ENCODE measurements around the gene CA6. TPM values are rescaled to one million over a fixed set of nuclear protein-coding genes. Genes with fewer than 3 reads are reported as not detected.

The CA6 gene
- total RNA-seq, 1 donor from 2014 or later: not detected

- TF ChIP-seq CTCF (IDR thresholded peaks at IDR 0.05): no peak
- intact Hi-C loops (cut with DNase I): no loop called here
- Histone ChIP-seq H3K9me3 (no peaks in the 10 kb centered on the region), H3K27me3 (ENCODE audit: low read depth) (no peaks in the 10 kb centered on the region), H3K4me3 (no peak overlapping the region), H3K4me1 (no peaks in the 10 kb centered on the region), H3K27ac (no peak overlapping the region), H3K36me3 (no peaks in the 10 kb centered on the region)
- no peak for ATAC-seq
- DNase-seq: no peak
Measured at GRCh38 chr1:8970870-8971337, 25.2 kb downstream of the CA6 start.

- Histone ChIP-seq H3K4me3 (no peak overlapping the region), H3K27ac (no peak overlapping the region), H3K9me3 (no peaks in the 10 kb centered on the region), H3K27me3 (ENCODE audit: low read depth) (no peaks in the 10 kb centered on the region), H3K4me1 (no peaks in the 10 kb centered on the region), H3K36me3 (no peaks in the 10 kb centered on the region)
- no peak for TF ChIP-seq CTCF (IDR thresholded peaks at IDR 0.05)
- ATAC-seq: no peak
- intact Hi-C loops (cut with DNase I): no loop called here
- no peak for DNase-seq
Measured at GRCh38 chr1:8974551-8974950, 28.9 kb downstream of the CA6 start.

GRCh38 chr1:8976338-8976737 lies 30.7 kb downstream of the CA6 start:
- Histone ChIP-seq H3K27ac (no peak overlapping the region), H3K36me3 (no peaks in the 10 kb centered on the region), H3K9me3 (no peaks in the 10 kb centered on the region), H3K4me3 (no peak overlapping the region), H3K27me3 (ENCODE audit: low read depth) (no peaks in the 10 kb centered on the region), H3K4me1 (no peaks in the 10 kb centered on the region)
- no peak for ATAC-seq
- intact Hi-C loops (cut with DNase I): no loop called here
- no peak for DNase-seq
- no peak for TF ChIP-seq CTCF (IDR thresholded peaks at IDR 0.05)

GRCh38 chr1:8976896-8977450 lies 31.3 kb downstream of the CA6 start:
- intact Hi-C loops (cut with DNase I): no loop called here
- no peak for DNase-seq
- Histone ChIP-seq H3K4me1 (no peaks in the 10 kb centered on the region), H3K27me3 (ENCODE audit: low read depth) (no peaks in the 10 kb centered on the region), H3K27ac (no peak overlapping the region), H3K4me3 (no peak overlapping the region), H3K9me3 (no peaks in the 10 kb centered on the region), H3K36me3 (no peaks in the 10 kb centered on the region)
- no peak for TF ChIP-seq CTCF (IDR thresholded peaks at IDR 0.05)
- no peak for ATAC-seq

- ATAC-seq (no peak), DNase-seq (no peak)
- H3K4me3 ChIP-seq: no peak overlapping the region
- H3K36me3 ChIP-seq: no peaks in the 10 kb centered on the region
- H3K9me3 ChIP-seq: no peaks in the 10 kb centered on the region
- intact Hi-C loops (cut with DNase I): loop anchor here (10.0 kb wide), 1 partner anchor 66 kb away; no protein-coding TSS in a partner anchor
- no peaks in the 10 kb centered on the region for H3K27me3 ChIP-seq (ENCODE audit: low read depth)
- H3K4me1 ChIP-seq: no peaks in the 10 kb centered on the region
- no peak overlapping the region for H3K27ac ChIP-seq
- no peak for TF ChIP-seq CTCF (IDR thresholded peaks at IDR 0.05)
Measured at GRCh38 chr1:8980656-8981055, 35.0 kb downstream of the CA6 start.

All from lower lobe of right lung (tissue), 2 donors.